ENCODE measurements around the gene TTLL11. TPM values are rescaled to one million over a fixed set of nuclear protein-coding genes. Genes with fewer than 3 reads are reported as not detected.

Gene TTLL11
- total and polyA plus RNA-seq, 2 of the 8 experiments (the other 6 are each of a cell fraction or from before 2014, with no cell fraction given): 0.56 to 0.80 TPM

GRCh38 chr9:122127396-122127798 is 34.3 kb upstream of the TTLL11 start:
- no peak overlapping the region for H3K18ac ChIP-seq (ENCODE audit: extremely low read depth, low read length)
- no peaks in the 10 kb centered on the region for H3K36me3 ChIP-seq (ENCODE audit: control insufficient read depth in 2 of 4, insufficient read depth in 4 of 4, low read length in 3 of 4)
- no peak overlapping the region for H3K23ac ChIP-seq (ENCODE audit: insufficient read length)
- H2BK12ac ChIP-seq (ENCODE audit: low read depth, low read length): peak overlapping the region; percentile 50; the same call in 1 of the 2 replicates
- no peak overlapping the region for H2BK5ac ChIP-seq (ENCODE audit: low read depth, low read length)
- peaks cover 0 to 1% of the 10 kb centered on the region in 2 experiments for H4K20me1 ChIP-seq (replicated peaks in 1 of 2; ENCODE audit: control insufficient read depth in 1 of 2, insufficient read depth in 2 of 2, low read length in 2 of 2)
- H3K4me1 ChIP-seq (replicated peaks in 1 of 4; ENCODE audit: control insufficient read depth in 3 of 4, insufficient read depth in 4 of 4, low read length in 3 of 4): peaks cover 7 to 25% (median 17%) of the 10 kb centered on the region in 4 experiments
- 47% methylated on average over 4 of the region's 10 CpGs; no CpG with 5 or more reads in 1 of the 2 experiments for WGBS, 2 experiments (ENCODE audit: extremely low coverage in 1 of 2, insufficient coverage in 1 of 2, insufficient read length in 1 of 2, insufficient replicate concordance in 2 of 2, low coverage in 1 of 2, low lambda C conversion rate in 2 of 2, missing lambda C conversion rate in 1 of 2)
- DNase-seq (ENCODE audit: low read depth in 1 of 2, low spot score in 2 of 2) (no peak), FAIRE-seq (no peak)
- TF ChIP-seq POLR2AphosphoS5 (IDR thresholded peaks at IDR 0.05; ENCODE audit: low read depth, low read length): no peak
- TF ChIP-seq MAFK (IDR thresholded peaks at IDR 0.05; ENCODE audit: low read depth, low read length): no peak
- TF ChIP-seq, protein P1, sequence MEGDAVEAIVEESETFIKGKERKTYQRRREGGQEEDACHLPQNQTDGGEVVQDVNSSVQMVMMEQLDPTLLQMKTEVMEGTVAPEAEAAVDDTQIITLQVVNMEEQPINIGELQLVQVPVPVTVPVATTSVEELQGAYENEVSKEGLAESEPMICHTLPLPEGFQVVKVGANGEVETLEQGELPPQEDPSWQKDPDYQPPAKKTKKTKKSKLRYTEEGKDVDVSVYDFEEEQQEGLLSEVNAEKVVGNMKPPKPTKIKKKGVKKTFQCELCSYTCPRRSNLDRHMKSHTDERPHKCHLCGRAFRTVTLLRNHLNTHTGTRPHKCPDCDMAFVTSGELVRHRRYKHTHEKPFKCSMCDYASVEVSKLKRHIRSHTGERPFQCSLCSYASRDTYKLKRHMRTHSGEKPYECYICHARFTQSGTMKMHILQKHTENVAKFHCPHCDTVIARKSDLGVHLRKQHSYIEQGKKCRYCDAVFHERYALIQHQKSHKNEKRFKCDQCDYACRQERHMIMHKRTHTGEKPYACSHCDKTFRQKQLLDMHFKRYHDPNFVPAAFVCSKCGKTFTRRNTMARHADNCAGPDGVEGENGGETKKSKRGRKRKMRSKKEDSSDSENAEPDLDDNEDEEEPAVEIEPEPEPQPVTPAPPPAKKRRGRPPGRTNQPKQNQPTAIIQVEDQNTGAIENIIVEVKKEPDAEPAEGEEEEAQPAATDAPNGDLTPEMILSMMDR (IDR thresholded peaks at IDR 0.05; ENCODE audit: control extremely low read depth in 1 of 3, insufficient read depth in 1 of 3, low read depth in 1 of 3, low read length in 3 of 3): no peak
- no peak for TF ChIP-seq ATF2 (IDR thresholded peaks at IDR 0.05; ENCODE audit: low read length)
- TF ChIP-seq E2F6 (IDR thresholded peaks at IDR 0.05): no peak
- H3K4ac ChIP-seq (replicated peaks; ENCODE audit: insufficient read length, low read depth, low read length): no peak overlapping the region
- H2BK15ac ChIP-seq (ENCODE audit: low read length): 0 out of 2 replicates have a peak overlapping the region, but pooled peaks have one; percentile 95
- no peak overlapping the region for H3K9ac ChIP-seq (replicated peaks in 1 of 4; ENCODE audit: extremely low read depth in 1 of 4, low read depth in 3 of 4, low read length in 3 of 4)
- ChIA-PET CTCF (ENCODE audit: partially characterized antibody) (interaction anchor here (0.6 to 15.6 kb wide), 18 partner anchors 8 to 1750 kb away, joined by 3 to 544 read pairs (median 18); partner anchors contain the start of genes MORN5, MRRF, NDUFA8 and RBM18), POLR2A (ENCODE audit: partially characterized antibody) (interaction anchor here (1.2 to 1.5 kb wide), 2 partner anchors 94 to 223 kb away, joined by 3 read pairs; no protein-coding TSS in a partner anchor)
- peak overlapping the region in 1 of 4 experiments; percentile 67; a peak in 1 of 8 replicates for H3K4me3 ChIP-seq (ENCODE audit: extremely low read depth in 1 of 4, insufficient read depth in 2 of 4, low read depth in 3 of 4, low read length in 4 of 4)
- peaks cover 8% of the 10 kb centered on the region; the same call in 1 of the 2 replicates for H3K23me2 ChIP-seq (ENCODE audit: low read depth, low read length)
- H2BK120ac ChIP-seq (replicated peaks; ENCODE audit: low read depth, low read length): no peak overlapping the region
- H3K79me2 ChIP-seq (ENCODE audit: control insufficient read depth in 1 of 2, insufficient read depth in 2 of 2, low read length in 2 of 2): no peaks in the 10 kb centered on the region
- no peak overlapping the region for H3K14ac ChIP-seq (ENCODE audit: insufficient read length)
- H3K4me2 ChIP-seq (ENCODE audit: insufficient read depth in 1 of 2, low read depth in 2 of 2, low read length in 2 of 2): peak overlapping the region in 1 of 2 experiments; percentile 71; a peak in 1 of 4 replicates
- H4K8ac ChIP-seq (ENCODE audit: extremely low read depth, insufficient read depth, low read length): no peak overlapping the region
- H3K9me3 ChIP-seq (ENCODE audit: insufficient read depth in 2 of 2, low read depth in 1 of 2, low read length in 1 of 2): no peaks in the 10 kb centered on the region
- peaks cover 9 to 29% (median 25%) of the 10 kb centered on the region in 4 experiments for H3K27me3 ChIP-seq (replicated peaks in 1 of 4; ENCODE audit: control insufficient read depth in 3 of 4, extremely low read depth in 1 of 4, insufficient read depth in 3 of 4, low read length in 3 of 4)
- H4K5ac ChIP-seq (ENCODE audit: insufficient read length, low read depth, low read length): no peak overlapping the region
- no peak overlapping the region for H4K91ac ChIP-seq (replicated peaks; ENCODE audit: insufficient read length, low read length)
- H2AK5ac ChIP-seq (ENCODE audit: low read depth, low read length): no peak overlapping the region
- no peak overlapping the region for H2AFZ ChIP-seq (ENCODE audit: low read length)
- H3K27ac ChIP-seq (ENCODE audit: low read depth, low read length): no peak overlapping the region
- no peak overlapping the region for H3K56ac ChIP-seq (replicated peaks; ENCODE audit: insufficient read length, low read depth, low read length)
- H3K79me1 ChIP-seq (ENCODE audit: low read depth, low read length): no peaks in the 10 kb centered on the region
- no peak overlapping the region; the same call in 1 of the 2 replicates for H2BK20ac ChIP-seq (ENCODE audit: low read length)

All from H1 (cell line).